Esophagus squamous epithelium (tissue), 4 donors: Measurements from ENCODE around the gene UNC5B.

ENCODE experiments used
- POLR2A ChIP-seq, 4 donors: fragments of 450-650 bp; IDR thresholded peaks; one replicate each; pipeline ENCODE4 v1.6.1; 2017; ENCODE audit warnings: antibody characterized with exemption in 4 of 4, mild to moderate bottlenecking in 4 of 4, moderate library complexity in 3 of 4
- TF ChIP-seq, protein P1 (sequence below), 6 experiments: fragments of 450-650 bp in 4 of 6; fragments of 200-600 bp in 2 of 6; sonication (generic) in 2 of 6; IDR thresholded peaks; one replicate each; pipeline ENCODE4 v1.5.1; 2016 to 2019; ENCODE audit warnings: antibody characterized with exemption in 6 of 6, mild to moderate bottlenecking in 4 of 6, moderate library complexity in 4 of 6

DNA sequence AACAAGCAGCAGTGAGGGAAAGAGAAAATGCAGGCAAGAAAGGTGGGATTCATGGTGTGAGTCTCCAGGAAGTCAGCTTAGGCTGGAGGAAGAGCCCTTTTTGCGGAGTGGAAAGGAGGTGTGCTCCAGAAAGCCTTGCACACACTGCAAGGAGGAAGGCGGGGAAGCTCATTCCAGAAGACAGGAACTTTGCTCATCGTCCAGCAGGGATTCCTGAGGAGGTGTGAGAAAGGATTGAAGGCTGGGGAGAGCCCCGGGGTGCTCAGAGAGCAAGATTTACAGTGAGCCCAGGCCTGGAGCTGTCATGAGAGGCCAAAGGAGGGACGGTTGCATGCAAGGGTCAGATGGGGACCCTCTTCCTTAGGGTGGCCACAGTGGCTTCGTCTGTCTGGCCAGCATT is 124.3 kb downstream of the UNC5B start:
- TF ChIP-seq POLR2A (IDR thresholded peaks at IDR 0.05): no peak
- TF ChIP-seq, protein P1, sequence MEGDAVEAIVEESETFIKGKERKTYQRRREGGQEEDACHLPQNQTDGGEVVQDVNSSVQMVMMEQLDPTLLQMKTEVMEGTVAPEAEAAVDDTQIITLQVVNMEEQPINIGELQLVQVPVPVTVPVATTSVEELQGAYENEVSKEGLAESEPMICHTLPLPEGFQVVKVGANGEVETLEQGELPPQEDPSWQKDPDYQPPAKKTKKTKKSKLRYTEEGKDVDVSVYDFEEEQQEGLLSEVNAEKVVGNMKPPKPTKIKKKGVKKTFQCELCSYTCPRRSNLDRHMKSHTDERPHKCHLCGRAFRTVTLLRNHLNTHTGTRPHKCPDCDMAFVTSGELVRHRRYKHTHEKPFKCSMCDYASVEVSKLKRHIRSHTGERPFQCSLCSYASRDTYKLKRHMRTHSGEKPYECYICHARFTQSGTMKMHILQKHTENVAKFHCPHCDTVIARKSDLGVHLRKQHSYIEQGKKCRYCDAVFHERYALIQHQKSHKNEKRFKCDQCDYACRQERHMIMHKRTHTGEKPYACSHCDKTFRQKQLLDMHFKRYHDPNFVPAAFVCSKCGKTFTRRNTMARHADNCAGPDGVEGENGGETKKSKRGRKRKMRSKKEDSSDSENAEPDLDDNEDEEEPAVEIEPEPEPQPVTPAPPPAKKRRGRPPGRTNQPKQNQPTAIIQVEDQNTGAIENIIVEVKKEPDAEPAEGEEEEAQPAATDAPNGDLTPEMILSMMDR (IDR thresholded peaks at IDR 0.05): no peak
